ENCODE results near the gene NPM1. TPM values are rescaled to one million over a fixed set of nuclear protein-coding genes. Genes with fewer than 3 reads are reported as not detected.
"Not testable (repeated sequence)": the region's sequence is repeated elsewhere in the genome, so short reads cannot be mapped to it uniquely, and the experiment has no call there.

The NPM1 gene, protein sequence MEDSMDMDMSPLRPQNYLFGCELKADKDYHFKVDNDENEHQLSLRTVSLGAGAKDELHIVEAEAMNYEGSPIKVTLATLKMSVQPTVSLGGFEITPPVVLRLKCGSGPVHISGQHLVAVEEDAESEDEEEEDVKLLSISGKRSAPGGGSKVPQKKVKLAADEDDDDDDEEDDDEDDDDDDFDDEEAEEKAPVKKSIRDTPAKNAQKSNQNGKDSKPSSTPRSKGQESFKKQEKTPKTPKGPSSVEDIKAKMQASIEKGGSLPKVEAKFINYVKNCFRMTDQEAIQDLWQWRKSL
- 1,000 to 10,000 TPM; 2,118 to 2,656 TPM for total RNA-seq

DNA sequence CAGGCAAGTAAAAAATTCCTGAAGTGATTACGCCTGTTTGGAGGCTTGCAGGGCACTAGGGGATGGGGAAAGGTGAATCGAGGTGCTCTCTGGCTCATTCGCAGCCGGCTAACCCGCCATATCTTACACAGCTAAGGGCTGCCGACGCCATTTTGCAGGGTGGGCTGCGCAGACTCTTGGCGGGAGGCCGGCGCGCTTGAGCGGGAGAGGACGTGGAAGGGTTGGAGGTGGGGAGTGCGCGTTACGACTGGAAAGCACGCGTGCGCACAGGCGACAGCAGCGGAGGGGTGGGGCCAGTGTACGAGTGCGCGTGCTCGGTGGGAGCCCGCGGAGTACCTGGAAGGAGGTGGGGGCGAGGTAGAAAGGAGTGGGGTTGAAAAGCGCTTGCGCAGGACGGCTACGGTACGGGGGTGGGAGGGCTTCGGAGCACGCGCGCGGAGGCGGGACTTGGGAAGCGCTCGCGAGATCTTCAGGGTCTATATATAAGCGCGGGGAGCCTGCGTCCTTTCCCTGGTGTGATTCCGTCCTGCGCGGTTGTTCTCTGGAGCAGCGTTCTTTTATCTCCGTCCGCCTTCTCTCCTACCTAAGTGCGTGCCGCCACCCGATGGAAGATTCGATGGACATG lies at the start of gene NPM1:
NPM1 (plus strand) TSS at position 505 of the 625 bp plus-strand sequence; CDS start at position 605, 100 bp downstream.
- Mint-ChIP-seq H3K27ac (peak within 1 kb of the TSS; percentile 97 to 100), H3K9me3 (no peaks in the 10 kb centered on the region), H3K36me3 (peaks cover 41 to 45% of the 10 kb centered on the region in 2 donors)
- peak; percentile 94 to 98 for DNase-seq (ENCODE audit: low spot score in 2 of 2)
- ATAC-seq = peak; percentile 79 to 82

DNA sequence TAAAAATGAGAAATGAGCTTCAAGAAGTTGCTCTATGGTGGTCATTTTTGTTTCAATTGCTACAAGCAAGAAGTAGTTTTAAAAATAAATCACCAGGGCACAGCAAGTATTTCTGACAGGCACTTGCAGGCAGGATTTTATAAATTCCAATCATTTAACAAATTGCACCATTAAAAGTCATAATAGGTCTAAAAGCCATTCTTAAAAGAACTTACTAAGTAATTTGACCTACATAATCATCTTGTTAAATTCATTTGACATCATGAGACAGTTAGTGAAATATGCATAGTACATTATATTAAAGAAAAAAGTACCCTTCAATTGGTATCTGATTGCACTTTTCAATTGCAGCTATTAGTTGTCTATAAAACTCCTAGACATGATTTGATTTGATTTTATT lies 47.6 kb upstream of the NPM1 start:
- Mint-ChIP-seq H3K36me3 (no peaks in the 10 kb centered on the region), H3K9me3 (no peaks in the 10 kb centered on the region), H3K27ac (no peak overlapping the region)
- DNase-seq (ENCODE audit: low spot score in 2 of 2) = no peak
- no peak for ATAC-seq

DNA sequence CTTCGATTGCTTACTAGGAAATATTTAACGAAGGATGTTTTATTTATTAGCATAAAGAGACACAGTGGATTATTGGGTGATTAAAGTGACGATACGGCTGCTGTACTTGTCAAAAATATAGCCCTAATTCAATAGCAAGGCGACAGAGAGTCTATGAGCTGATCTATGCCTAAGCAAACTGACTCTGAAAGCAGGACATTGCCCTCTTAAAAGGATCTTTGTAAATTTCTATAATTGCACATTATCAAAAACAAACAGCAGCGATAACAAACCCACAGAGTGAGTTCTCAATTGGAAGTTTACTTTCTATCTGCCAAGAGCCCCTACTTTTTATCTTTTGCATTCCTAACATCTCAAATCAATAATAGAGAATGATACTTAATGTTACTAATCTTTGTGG lies 47.2 kb upstream of the NPM1 start:
- Mint-ChIP-seq H3K36me3 (no peaks in the 10 kb centered on the region), H3K9me3 (no peaks in the 10 kb centered on the region), H3K27ac (no peak overlapping the region)
- DNase-seq (ENCODE audit: low spot score in 2 of 2) (no peak), ATAC-seq (no peak)

DNA sequence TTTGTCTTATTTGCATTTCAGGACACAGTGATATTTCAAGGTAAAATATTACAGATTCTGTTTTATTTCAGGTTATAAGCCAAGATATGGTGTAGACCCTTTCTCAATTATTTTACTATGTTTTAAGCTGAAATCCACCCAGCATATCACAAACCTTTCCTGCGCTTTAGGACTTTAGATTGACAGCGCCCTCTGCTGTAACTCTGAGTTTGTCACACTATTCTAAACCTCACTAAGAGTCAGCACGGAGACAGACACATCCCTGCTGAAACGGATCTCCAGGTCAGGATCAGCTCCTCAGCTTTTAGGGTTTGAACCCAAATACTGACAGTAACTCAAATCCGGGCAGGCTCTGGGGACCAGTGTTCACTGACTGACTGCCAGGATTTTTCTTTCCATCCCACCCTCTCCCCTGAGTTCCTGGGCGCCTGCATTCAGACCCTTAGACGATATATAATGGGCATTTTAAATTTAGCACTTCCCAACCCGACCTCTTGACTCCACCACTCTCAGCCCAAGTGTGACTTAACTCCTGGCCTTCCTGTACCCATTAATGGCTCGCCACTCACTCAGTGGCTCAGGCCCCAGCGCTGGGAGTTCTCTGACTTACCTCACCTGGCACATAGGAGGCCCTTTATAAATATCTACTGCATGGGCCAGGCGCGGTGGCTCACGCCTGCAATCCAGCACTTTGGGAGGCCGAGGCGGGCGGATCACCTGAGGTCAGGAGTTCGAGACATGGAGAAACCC lies 45.1 kb upstream of the NPM1 start:
- Mint-ChIP-seq H3K36me3 (no peaks in the 10 kb centered on the region), H3K9me3 (no peaks in the 10 kb centered on the region), H3K27ac (no peak overlapping the region)
- ATAC-seq (peak; percentile 52 to 73), DNase-seq (ENCODE audit: low spot score in 2 of 2) (peak in 1 of 2 donors; percentile 34)

DNA sequence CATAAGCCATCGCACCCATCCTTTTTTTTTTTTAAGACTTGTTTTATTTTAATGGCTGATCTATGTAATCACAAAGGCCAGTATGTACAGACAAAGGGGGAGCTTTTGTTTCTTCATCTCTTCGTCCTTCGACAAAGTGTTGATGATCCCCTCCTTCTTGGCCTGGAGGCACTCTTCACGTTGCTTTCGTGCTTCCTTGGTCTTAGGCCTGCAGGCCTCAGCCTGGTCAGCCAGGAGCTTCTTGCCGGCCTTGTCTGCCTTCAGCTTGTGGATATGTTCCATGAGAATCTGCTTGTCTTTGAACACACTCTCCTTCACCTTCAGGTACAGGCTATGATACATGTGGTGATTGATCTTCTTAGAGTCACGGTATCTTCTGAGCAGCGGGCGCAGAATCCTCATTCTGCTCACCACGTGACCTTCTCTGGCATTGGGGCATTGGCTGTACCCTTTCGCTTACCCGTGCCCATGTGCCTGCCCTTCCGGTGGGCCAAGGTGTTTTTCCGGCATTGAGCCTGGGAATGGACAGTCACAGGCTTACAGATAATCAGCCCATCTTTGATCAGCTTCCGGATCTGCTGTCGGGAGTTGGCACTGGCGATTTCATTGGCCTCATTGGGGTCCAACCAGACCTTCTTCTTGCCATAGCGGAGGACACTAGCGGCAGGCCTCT lies 42.6 kb upstream of the NPM1 start:
- ATAC-seq (no peak), DNase-seq (ENCODE audit: low spot score in 2 of 2) (no peak)
- Mint-ChIP-seq H3K9me3 (no peaks in the 10 kb centered on the region), H3K36me3 (no peaks in the 10 kb centered on the region), H3K27ac (no peak overlapping the region)

DNA sequence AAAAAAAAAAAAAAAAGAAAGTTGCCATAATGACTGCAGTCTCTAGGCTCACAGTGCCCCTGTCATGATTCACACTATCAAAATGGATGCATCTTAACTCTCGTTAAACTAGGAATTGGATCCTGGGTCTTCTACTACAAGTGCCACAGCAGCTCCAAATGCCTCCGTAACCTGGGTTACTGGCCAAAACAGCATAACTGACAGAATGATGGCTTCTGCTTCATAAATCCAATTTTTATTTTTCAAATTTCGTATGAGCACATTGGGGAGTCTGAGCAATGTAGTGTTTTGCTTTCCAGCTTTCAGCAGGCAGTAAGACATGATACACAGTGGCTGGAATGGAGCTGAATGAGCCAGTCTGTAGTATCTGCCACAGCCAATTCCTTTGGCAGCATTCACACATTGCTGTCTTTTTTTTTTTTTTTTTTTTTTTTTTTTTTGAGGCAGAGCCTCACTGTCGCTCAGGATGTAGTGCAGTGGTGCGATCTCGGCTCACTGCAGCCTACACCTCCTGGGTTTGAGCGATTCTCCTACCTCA lies 36.0 kb upstream of the NPM1 start:
- Mint-ChIP-seq H3K36me3 (no peaks in the 10 kb centered on the region), H3K9me3 (no peaks in the 10 kb centered on the region), H3K27ac (no peak overlapping the region)
- ATAC-seq (no peak), DNase-seq (ENCODE audit: low spot score in 2 of 2) (no peak)

DNA sequence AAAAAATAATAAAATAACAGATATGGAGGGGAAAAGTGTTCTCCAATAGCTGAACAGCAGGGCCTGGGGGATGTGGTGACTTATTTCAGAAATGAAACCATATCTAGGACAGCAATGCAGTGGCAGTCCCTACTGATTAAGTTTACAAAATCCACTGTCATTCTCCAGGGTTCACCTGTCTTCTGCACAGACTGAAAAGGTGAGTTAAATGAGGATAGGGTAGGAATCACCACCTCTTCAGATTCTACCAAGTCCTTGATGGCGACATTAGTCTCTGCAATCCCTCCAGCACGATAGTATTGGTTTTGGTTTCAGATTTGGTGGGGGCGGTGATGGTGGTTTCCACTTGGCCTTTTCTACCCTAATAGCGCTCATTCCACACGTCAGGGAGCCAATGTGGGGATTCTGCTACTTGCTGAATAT lies 32.3 kb upstream of the NPM1 start:
- no peaks in the 10 kb centered on the region for H3K36me3 Mint-ChIP-seq
- no peak overlapping the region for H3K27ac Mint-ChIP-seq
- ATAC-seq (peak; percentile 43 to 84), DNase-seq (ENCODE audit: low spot score in 2 of 2) (peak in 1 of 2 donors; percentile 23)
- H3K9me3 Mint-ChIP-seq = no peaks in the 10 kb centered on the region

DNA sequence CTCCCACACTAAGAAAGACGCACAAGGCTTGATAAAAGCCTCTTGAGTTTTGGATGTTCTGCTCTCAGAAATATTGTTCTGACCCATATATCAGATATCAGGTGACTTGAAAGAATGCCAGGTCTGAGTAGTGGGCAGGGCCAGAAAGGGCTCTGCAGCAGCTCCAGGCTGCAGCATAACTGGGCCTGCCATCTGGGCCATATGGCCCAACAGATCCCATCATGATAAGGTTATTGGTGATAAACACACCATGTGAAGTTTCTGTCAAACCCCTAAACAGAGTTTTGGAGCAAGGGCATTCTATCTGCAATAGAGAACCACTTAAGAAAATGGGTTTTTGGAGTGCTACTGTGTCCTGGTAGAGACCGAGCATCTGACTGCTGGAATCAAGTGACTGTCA lies 29.8 kb upstream of the NPM1 start:
- ATAC-seq = no peak
- Mint-ChIP-seq H3K27ac (no peak overlapping the region), H3K36me3 (no peaks in the 10 kb centered on the region), H3K9me3 (no peaks in the 10 kb centered on the region)
- no peak for DNase-seq (ENCODE audit: low spot score in 2 of 2)

DNA sequence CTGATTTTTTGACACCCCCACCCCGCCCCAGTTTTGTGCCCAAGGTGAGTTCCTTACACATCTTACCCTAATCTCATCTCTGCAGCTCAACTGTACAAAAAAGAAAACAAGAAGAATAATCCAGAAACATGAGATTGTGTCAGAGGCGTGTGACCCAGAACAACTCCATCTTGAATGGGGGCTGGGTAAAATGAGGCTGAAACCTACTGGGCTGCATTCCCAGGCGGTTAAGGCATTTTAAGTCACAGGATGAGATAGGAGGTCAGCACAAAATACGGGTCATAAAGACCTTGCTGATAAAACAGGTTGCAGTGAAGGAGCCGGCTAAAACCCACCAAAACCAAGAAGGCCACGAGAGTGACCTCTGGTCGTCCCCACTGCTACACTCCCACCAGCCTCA lies 26.5 kb upstream of the NPM1 start:
- not testable (repeated sequence) for DNase-seq (ENCODE audit: low spot score in 2 of 2); ATAC-seq; H3K36me3 Mint-ChIP-seq; H3K9me3 Mint-ChIP-seq; H3K27ac Mint-ChIP-seq

DNA sequence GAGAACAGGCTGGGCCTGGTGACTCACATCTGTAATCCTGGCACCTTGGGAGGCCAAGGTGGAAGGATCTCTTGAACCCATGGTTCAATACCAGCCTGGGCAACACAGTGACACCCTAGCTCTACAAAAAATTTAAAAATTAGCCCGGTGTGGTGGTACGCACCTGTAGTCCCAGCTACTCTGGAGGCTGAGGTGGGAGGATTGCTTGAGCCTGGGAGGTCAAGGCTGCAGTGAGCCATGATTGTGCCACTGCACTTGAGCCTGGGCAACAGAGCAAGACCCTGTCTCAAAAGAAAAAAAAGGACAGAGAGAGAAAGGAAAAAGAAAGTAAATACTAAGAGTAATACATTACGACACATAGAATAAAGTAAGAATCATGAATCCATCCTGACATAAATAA lies 24.4 kb upstream of the NPM1 start:
- ATAC-seq; DNase-seq (ENCODE audit: low spot score in 2 of 2); H3K36me3 Mint-ChIP-seq; H3K9me3 Mint-ChIP-seq; H3K27ac Mint-ChIP-seq: not testable (repeated sequence)

DNA sequence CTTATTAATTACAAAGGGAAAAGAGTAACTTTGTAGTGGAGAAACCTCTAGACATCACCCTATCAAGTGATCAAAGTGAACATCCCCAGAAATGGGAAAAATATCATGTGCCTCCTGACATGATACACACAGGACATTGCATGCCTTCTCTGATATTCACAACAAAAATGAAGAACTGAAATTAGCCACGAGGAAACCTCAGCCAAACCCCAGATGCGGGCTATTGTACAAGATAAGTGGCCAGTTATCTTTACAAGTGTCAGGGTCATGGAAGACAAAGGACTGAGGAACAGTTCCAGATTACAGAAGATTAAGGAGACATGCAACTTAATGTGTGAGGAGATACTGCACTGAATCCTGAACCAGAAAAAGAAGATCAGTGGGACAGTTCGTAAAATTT lies 23.8 kb upstream of the NPM1 start:
- Mint-ChIP-seq H3K9me3 (no peaks in the 10 kb centered on the region), H3K27ac (no peak overlapping the region), H3K36me3 (no peaks in the 10 kb centered on the region)
- DNase-seq (ENCODE audit: low spot score in 2 of 2) (no peak), ATAC-seq (no peak)

DNA sequence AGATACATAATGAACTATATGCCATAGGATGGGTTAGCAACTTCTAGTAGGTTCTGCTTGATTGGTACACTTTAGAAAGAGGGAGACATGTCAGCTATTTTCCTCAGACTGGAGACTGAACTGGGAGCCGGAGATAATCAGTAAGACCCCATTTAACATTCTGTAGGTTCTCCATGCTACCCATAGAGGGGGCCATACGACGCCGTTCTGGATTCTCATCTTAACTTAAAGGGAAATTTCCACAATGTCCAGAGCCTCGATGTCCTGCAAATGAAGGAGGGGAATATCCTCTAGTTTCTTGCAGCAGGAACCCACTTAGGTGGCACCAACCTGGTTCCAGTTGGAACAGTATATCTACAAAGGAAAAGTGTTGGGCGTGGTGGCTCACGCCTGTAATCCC lies 22.3 kb upstream of the NPM1 start:
- H3K27ac Mint-ChIP-seq = no peak overlapping the region
- no peaks in the 10 kb centered on the region for H3K36me3 Mint-ChIP-seq
- H3K9me3 Mint-ChIP-seq = no peaks in the 10 kb centered on the region
- ATAC-seq (no peak), DNase-seq (ENCODE audit: low spot score in 2 of 2) (no peak)

DNA sequence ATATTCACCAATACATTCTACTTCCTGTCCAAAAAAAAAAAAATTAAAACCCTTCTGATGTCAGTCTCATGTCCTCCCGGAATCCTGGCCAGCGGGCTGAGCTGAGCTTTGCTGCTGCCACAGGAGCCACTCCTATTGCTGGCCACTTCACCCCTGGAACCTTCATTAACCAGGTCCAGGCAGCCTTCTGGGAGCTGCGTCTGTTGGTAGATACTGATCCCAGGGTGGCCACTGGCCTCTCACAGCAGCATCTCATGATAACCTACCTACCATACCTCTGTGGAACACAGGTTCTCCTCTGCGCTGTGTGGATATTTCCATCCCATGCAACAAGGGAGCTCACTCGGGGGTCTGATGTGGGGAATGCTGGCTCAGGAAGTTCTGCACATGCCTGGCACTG lies 21.0 kb upstream of the NPM1 start:
- DNase-seq (ENCODE audit: low spot score in 2 of 2) (no peak), ATAC-seq (no peak)
- no peak overlapping the region for H3K27ac Mint-ChIP-seq
- H3K9me3 Mint-ChIP-seq = no peaks in the 10 kb centered on the region
- H3K36me3 Mint-ChIP-seq = no peaks in the 10 kb centered on the region

DNA sequence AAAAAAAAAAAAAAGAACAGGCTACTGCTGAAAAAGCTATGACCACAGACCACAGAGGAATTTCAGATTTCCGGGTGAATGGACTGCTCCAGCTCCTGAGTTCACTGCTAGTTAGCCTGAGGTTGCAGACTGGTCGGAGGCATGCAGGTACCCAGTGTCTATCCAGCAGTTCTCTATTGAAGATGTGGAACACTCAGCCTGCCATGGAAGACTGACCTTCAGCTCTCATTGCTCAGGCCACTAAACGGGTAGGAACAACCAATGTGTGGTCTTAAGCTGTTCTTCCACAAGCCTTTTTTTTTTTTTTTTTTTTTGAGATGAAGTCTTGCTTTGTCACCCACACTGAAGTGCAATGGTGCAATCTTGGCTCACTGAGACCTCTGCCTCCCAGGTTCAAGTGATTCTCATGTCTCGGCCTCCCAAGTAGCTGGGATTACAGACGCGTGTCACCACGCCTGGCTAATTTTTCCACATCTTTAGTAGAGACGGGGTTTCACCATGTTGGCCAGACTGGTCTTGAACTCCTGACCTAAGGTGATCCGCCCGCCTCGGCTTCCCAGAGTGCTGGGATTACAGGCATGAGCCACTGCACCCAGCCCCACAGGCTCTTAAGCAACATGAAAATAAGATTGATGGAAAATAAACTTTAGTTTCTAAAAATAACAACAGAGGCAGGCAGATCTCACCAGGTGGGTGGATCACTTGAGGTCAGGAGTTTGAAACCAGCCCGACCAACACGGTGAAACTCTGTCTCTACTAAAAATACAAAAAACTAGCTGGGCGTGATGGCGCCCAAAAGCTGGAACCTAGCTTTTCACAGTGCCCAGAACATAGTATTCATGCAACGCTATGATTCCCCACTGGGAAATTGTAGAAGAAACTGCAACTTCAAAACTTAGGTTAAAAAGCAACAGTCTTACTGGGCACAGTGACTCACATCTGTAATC lies 20.0 kb upstream of the NPM1 start:
- Mint-ChIP-seq H3K9me3 (no peaks in the 10 kb centered on the region), H3K36me3 (no peaks in the 10 kb centered on the region), H3K27ac (no peak overlapping the region)
- ATAC-seq (no peak), DNase-seq (ENCODE audit: low spot score in 2 of 2) (no peak)

DNA sequence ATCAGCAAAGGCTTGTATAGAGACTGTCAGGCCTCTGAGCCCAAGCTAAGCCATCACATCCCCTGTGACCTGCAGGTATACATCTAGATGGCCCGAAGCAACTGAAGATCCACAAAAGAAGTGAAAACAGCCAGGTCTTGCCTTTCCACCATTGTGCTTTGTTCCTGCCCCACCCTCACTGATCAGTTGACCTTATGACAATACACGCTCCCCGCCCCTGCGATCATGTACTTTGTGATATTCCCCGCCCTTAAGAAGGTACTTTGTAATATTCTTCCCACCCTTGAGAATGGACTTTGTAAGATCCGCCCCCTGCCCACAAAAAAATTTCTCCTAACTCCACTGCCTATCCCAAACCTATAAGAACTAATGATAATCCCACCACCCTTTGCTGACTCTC lies 18.6 kb upstream of the NPM1 start:
- Mint-ChIP-seq H3K36me3 (no peaks in the 10 kb centered on the region), H3K27ac (no peak overlapping the region), H3K9me3 (no peaks in the 10 kb centered on the region)
- DNase-seq (ENCODE audit: low spot score in 2 of 2) (no peak), ATAC-seq (no peak)

DNA sequence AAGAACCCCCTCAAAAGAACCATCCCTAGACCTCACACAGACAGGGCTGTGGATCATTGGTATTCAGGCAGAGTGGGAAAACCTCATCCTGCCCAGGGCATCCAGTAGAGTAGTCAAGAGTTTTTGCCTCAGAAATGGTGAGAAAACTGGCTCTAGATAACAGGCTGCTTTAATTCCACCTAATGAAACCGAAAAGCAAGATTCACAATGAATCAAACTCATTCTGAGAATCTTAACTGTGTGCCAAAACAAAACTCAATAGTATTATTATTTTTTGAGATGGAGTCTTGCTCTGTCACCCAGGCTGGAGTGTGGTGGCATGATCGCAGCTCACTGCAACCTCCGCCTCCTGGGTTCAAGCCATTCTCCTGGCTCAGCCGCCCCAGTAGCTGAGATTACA lies 17.8 kb upstream of the NPM1 start:
- no peak overlapping the region for H3K27ac Mint-ChIP-seq
- no peaks in the 10 kb centered on the region for H3K9me3 Mint-ChIP-seq
- H3K36me3 Mint-ChIP-seq = no peaks in the 10 kb centered on the region
- DNase-seq (ENCODE audit: low spot score in 2 of 2) = no peak
- peak in 1 of 2 donors; percentile 43 for ATAC-seq
